OCI-LY7 (cell line): Measurements from ENCODE around the gene WFDC2. TPM values are rescaled to one million over a fixed set of nuclear protein-coding genes. Genes with fewer than 3 reads are reported as not detected.

Experiments
- BruUV-seq: library from RNA; stranded (reverse); fragments of 400-500 nt; replicated peaks from 2 replicates; lab custom pipeline; 2021; lab: Mats Ljungman, UMichigan
- CTCF ChIA-PET: fragments of 300-600 bp; sonication (Branson Sonifier 250); formaldehyde crosslinking; loops from one replicate; lab custom pipeline; 2022; ENCODE audit warnings: antibody characterized with exemption; ENCODE audit not compliant: unreplicated experiment; lab: Charles Lee
- POLR2A ChIA-PET: fragments of 300-600 bp; sonication (Branson Sonifier 250); formaldehyde crosslinking; loops from one replicate; lab custom pipeline; 2022; ENCODE audit warnings: antibody characterized with exemption; lab: Charles Lee
- DNase-seq: peaks from one replicate; pipeline ENCODE4 v3.0.0-alpha.2; 2015; ENCODE audit warnings: low spot score
- H2AFZ ChIP-seq: fragments of 200-600 bp; sonication (generic), shearing (Covaris generic); 2 replicates; pipeline ENCODE4 v1.6.1; 2014; ENCODE audit warnings: mild to moderate bottlenecking, antibody characterized with exemption, low read length, moderate library complexity
- H3K27ac ChIP-seq: fragments of 200-600 bp; sonication (generic); 2 replicates; pipeline ENCODE4 v1.5.1; 2014; ENCODE audit warnings: mixed run types, low read depth, mild to moderate bottlenecking, moderate library complexity, low read length, inconsistent platforms; ENCODE audit not compliant: poor library complexity, severe bottlenecking
- H3K36me3 ChIP-seq: fragments of 200-600 bp; sonication (generic); 2 replicates; pipeline ENCODE4 v1.6.1; 2014; ENCODE audit warnings: mild to moderate bottlenecking, antibody characterized with exemption, low read length, moderate library complexity, mixed read lengths; ENCODE audit not compliant: insufficient read depth
- H3K4me1 ChIP-seq: fragments of 200-600 bp; sonication (generic); 2 replicates; pipeline ENCODE4 v1.5.1; 2014; ENCODE audit warnings: mild to moderate bottlenecking, low read length; ENCODE audit not compliant: insufficient read depth, poor library complexity, severe bottlenecking
- H3K4me2 ChIP-seq: fragments of 200-600 bp; sonication (generic); 2 replicates; pipeline ENCODE4 v1.6.1; 2014; ENCODE audit warnings: mild to moderate bottlenecking, low read length
- H3K4me3 ChIP-seq: fragments of 200-600 bp; sonication (generic); 2 replicates; pipeline ENCODE4 v1.5.1; 2014; ENCODE audit warnings: mild to moderate bottlenecking, low read depth, low read length; ENCODE audit not compliant: poor library complexity, severe bottlenecking
- H3K79me2 ChIP-seq: fragments of 200-600 bp; sonication (generic); 2 replicates; pipeline ENCODE4 v1.6.1; 2016; ENCODE audit warnings: low read depth, mild to moderate bottlenecking, low read length, moderate library complexity, mixed read lengths; ENCODE audit not compliant: insufficient read depth
- H3K9me2 ChIP-seq: fragments of 200-600 bp; sonication (generic); 2 replicates; pipeline ENCODE4 v1.6.1; 2016; ENCODE audit warnings: mild to moderate bottlenecking, low read length, mixed read lengths; ENCODE audit not compliant: insufficient read depth
- H3K9me3 ChIP-seq: fragments of 200-600 bp; sonication (generic); 2 replicates; pipeline ENCODE4 v1.6.1; 2014; ENCODE audit warnings: mild to moderate bottlenecking, mixed run types, low read length, mixed read lengths
- H4K20me1 ChIP-seq: fragments of 200-600 bp; sonication (generic); 2 replicates; pipeline ENCODE4 v1.6.1; 2014; ENCODE audit warnings: mild to moderate bottlenecking, antibody characterized with exemption, low read length, moderate library complexity, mixed read lengths; ENCODE audit not compliant: insufficient read depth
- CTCF ChIP-seq: fragments of 200-600 bp; sonication (generic); conservative IDR thresholded peaks from 2 replicates; pipeline ENCODE4 v1.5.1; 2014; ENCODE audit warnings: mild to moderate bottlenecking, antibody characterized with exemption, low read length, moderate library complexity, mixed read lengths
- EZH2phosphoT487 ChIP-seq: fragments of 200-600 bp; sonication (generic); IDR thresholded peaks from 2 replicates; pipeline ENCODE4 v1.6.1; 2018; ENCODE audit warnings: low read depth, borderline replicate concordance, mild to moderate bottlenecking, mixed run types, antibody characterized with exemption, low read length, moderate library complexity, mixed read lengths
- intact Hi-C: fragments of 100-400 bp; cut with micrococcal nuclease; formaldehyde crosslinking; loops from one replicate; pipeline ENCODE4 v1.10.0; 2022; ENCODE audit not compliant: unreplicated experiment
- total RNA-seq, 2 experiments: library from RNA; depleted of rRNA in 1 of 2; stranded (reverse); fragments of >200 nt in 1 of 2; shearing (Covaris generic) in 1 of 2; gene quantifications; 2 replicates each; pipeline ENCODE4 v1.2.3, GENCODE V29; 2014 to 2022

Gene WFDC2
- total RNA-seq, 2 experiments from 2014 or later = 0.46 to 4.4 TPM

- H4K20me1 ChIP-seq = no peaks in the 10 kb centered on the region
- no peak overlapping the region for H2AFZ ChIP-seq
- H3K27ac ChIP-seq = no peak overlapping the region
- no peak overlapping the region for H3K4me2 ChIP-seq
- no peaks in the 10 kb centered on the region for H3K9me3 ChIP-seq
- no TSS peak for BruUV-seq
- ChIA-PET CTCF (no interaction called here), POLR2A (interaction anchor here (0.6 kb wide), 2 partner anchors 287 to 454 kb away, joined by 3 read pairs; no protein-coding TSS in a partner anchor)
- intact Hi-C loops = no loop called here
- H3K79me2 ChIP-seq = no peaks in the 10 kb centered on the region
- no peak overlapping the region for H3K4me3 ChIP-seq
- TF ChIP-seq CTCF (no peak), EZH2phosphoT487 (no peak)
- DNase-seq = no peak
- no peaks in the 10 kb centered on the region for H3K9me2 ChIP-seq
- no peaks in the 10 kb centered on the region for H3K4me1 ChIP-seq
- H3K36me3 ChIP-seq = no peaks in the 10 kb centered on the region
These were observed 15.8 kb downstream of the WFDC2 start for GRCh38 chr20:45485388-45485787.

GRCh38 chr20:45487231-45487635 is 17.7 kb downstream of the WFDC2 start:
- no peaks in the 10 kb centered on the region for H3K4me1 ChIP-seq
- no TSS peak for BruUV-seq
- H3K27ac ChIP-seq = no peak overlapping the region
- H3K4me3 ChIP-seq = no peak overlapping the region
- no peaks in the 10 kb centered on the region for H3K9me2 ChIP-seq
- H2AFZ ChIP-seq = no peak overlapping the region
- intact Hi-C loops = no loop called here
- peak; percentile 10 for DNase-seq
- H3K79me2 ChIP-seq = no peaks in the 10 kb centered on the region
- no peaks in the 10 kb centered on the region for H3K36me3 ChIP-seq
- CTCF ChIA-PET = interaction anchor here (0.6 kb wide), 1 partner anchor 106 kb away, joined by 4 read pairs; no protein-coding TSS in a partner anchor
- H3K4me2 ChIP-seq = no peak overlapping the region
- no peaks in the 10 kb centered on the region for H3K9me3 ChIP-seq
- H4K20me1 ChIP-seq = no peaks in the 10 kb centered on the region
- POLR2A ChIA-PET = no interaction called here
- TF ChIP-seq EZH2phosphoT487 = no peak
- TF ChIP-seq CTCF = peak; percentile 69

- DNase-seq = no peak
- no peak overlapping the region for H2AFZ ChIP-seq
- no peaks in the 10 kb centered on the region for H3K9me2 ChIP-seq
- H3K4me3 ChIP-seq = no peak overlapping the region
- no peak overlapping the region for H3K4me2 ChIP-seq
- intact Hi-C loops = no loop called here
- H3K36me3 ChIP-seq = no peaks in the 10 kb centered on the region
- ChIA-PET POLR2A (no interaction called here), CTCF (no interaction called here)
- no peak overlapping the region for H3K27ac ChIP-seq
- H3K79me2 ChIP-seq = no peaks in the 10 kb centered on the region
- no peaks in the 10 kb centered on the region for H3K4me1 ChIP-seq
- H3K9me3 ChIP-seq = no peaks in the 10 kb centered on the region
- TF ChIP-seq CTCF (no peak), EZH2phosphoT487 (no peak)
- no peaks in the 10 kb centered on the region for H4K20me1 ChIP-seq
- no TSS peak for BruUV-seq
These were observed 19.6 kb downstream of the WFDC2 start for GRCh38 chr20:45489083-45489531.
